HFF-Myc (cell line): ENCODE results near the gene CCDC9.
"Not testable (repeated sequence)": the region's sequence is repeated elsewhere in the genome, so short reads cannot be mapped to it uniquely, and the experiment has no call there.

ENCODE experiments used
- DNase-seq: peaks from one replicate; pipeline ENCODE4 v3.0.0-alpha.2; 2011; ENCODE audit warnings: low read depth; ENCODE audit errors: extremely low read depth
- H3K4me3 ChIP-seq: replicated peaks from 2 replicates; pipeline ENCODE4 v1.5.1; 2011; ENCODE audit warnings: low read depth, mild to moderate bottlenecking, control low read depth, low read length
- TF ChIP-seq, protein P1 (sequence below): IDR thresholded peaks from 2 replicates; pipeline ENCODE4 v1.5.1; 2012; ENCODE audit warnings: mild to moderate bottlenecking, low read depth, low read length, control low read depth; ENCODE audit errors: missing control alignments

Gene CCDC9

DNA sequence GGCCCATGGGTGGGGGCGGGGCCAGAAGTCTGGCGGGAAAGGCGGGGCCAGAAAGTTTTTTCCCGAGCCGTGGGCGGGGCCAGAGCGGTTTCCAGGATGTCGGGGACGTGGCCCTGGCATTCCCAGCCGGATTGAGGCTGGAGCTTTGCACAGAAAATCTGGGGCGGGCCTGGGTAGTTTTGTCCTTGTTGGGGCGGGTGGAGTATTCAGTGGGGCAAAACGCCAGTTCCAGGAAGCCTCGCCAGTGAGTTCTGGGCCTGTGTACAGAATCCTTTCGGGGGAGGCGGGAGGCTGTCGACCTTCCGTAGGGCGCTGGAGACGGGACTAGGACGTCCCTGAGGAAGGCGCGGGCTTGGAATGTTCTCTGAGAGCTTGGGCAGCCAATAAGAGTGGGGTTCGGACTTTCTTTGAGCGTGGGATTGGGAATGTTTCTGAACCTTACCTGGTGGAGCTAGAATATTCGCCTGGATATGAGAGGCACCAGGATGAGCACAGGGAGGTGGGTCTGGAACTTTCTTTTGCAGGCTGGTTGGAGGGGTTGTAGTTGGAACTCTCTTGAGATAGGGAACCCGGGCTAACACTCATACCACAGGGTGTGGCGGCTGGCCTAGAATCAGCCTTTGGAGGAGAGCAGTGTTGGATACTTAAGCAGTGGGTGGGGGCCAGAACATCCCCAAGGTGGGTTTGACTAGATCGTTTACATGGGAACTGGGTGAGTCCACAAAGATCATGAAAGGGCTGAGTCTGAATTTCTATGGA, 1.3 kb downstream of the CCDC9 start:
- no peak for DNase-seq
- TF ChIP-seq, protein P1, sequence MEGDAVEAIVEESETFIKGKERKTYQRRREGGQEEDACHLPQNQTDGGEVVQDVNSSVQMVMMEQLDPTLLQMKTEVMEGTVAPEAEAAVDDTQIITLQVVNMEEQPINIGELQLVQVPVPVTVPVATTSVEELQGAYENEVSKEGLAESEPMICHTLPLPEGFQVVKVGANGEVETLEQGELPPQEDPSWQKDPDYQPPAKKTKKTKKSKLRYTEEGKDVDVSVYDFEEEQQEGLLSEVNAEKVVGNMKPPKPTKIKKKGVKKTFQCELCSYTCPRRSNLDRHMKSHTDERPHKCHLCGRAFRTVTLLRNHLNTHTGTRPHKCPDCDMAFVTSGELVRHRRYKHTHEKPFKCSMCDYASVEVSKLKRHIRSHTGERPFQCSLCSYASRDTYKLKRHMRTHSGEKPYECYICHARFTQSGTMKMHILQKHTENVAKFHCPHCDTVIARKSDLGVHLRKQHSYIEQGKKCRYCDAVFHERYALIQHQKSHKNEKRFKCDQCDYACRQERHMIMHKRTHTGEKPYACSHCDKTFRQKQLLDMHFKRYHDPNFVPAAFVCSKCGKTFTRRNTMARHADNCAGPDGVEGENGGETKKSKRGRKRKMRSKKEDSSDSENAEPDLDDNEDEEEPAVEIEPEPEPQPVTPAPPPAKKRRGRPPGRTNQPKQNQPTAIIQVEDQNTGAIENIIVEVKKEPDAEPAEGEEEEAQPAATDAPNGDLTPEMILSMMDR, result no peak
- peak overlapping the region; percentile 61 for H3K4me3 ChIP-seq

DNA sequence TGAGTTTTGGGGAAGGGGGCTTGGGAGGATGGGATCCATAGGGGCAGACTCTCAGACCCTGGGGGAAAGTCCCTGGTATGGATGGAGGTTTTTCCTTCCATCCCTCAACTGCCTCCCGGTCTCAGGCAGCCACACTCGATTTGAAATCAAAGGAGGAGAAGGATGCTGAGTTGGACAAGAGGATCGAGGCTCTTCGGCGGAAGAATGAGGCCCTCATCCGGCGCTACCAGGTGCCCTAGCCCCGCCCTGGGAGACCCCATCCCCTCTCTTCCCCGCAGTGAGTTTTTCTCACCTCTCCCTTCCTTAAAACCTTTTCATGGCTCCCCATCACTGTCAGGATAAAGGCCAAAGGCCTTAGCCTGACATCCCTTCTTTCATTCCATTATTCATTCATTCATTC, 2.1 kb downstream of the CCDC9 start:
- H3K4me3 ChIP-seq, result peak overlapping the region; percentile 61
- TF ChIP-seq, protein P1, result no peak
- DNase-seq, result no peak

DNA sequence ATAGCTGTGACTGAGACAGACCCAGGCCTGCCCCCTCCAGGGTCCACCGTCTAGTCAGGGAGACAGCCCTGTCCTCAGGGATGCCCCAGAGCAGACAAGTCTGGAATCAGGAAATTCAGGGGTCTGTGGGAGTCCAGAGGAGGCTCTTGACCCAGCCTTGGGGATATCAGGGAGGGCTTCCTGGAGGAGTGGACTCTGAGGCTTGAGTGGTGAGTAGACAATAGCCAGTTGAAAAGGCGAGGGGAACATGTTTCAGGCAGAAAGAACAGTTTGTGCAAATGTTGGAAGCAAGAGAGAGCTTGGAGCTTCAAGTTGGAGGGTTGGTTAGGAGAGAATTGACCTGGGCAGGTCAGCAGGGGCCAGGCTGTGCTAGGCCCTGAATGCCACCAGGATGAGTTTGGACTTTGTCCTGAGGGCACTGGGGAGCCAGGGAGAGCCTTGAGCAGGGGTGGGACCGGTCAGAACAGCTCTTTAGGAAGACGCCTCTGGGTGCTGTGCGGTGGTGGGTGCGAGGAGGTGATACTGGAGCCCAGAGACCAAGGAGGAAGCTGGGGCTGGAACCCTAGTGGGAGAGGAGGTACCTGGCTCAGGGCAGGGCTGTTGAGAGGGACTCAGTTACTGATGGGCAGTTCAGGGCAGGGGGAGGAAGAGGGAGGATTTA, 2.7 kb downstream of the CCDC9 start:
- H3K4me3 ChIP-seq, result no peak overlapping the region
- no peak for DNase-seq
- TF ChIP-seq, protein P1, result no peak

DNA sequence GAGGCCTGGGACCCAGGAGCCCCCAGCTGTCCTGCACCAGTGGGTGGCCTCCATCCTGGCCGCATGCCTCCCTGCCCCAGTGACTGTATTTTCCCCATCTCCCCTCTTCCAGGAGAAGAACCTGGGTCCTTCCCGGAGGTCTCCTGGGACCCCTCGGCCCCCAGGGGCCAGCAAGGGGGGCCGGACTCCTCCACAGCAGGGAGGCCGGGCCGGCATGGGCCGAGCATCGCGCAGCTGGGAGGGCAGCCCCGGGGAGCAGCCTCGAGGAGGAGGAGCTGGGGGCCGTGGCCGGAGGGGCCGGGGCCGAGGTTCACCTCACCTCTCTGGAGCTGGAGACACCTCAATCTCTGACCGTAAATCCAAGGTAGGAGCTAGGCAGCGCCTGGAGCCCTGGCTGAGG, 4.2 kb downstream of the CCDC9 start:
- TF ChIP-seq, protein P1, result no peak
- H3K4me3 ChIP-seq, result no peak overlapping the region
- DNase-seq, result no peak

DNA sequence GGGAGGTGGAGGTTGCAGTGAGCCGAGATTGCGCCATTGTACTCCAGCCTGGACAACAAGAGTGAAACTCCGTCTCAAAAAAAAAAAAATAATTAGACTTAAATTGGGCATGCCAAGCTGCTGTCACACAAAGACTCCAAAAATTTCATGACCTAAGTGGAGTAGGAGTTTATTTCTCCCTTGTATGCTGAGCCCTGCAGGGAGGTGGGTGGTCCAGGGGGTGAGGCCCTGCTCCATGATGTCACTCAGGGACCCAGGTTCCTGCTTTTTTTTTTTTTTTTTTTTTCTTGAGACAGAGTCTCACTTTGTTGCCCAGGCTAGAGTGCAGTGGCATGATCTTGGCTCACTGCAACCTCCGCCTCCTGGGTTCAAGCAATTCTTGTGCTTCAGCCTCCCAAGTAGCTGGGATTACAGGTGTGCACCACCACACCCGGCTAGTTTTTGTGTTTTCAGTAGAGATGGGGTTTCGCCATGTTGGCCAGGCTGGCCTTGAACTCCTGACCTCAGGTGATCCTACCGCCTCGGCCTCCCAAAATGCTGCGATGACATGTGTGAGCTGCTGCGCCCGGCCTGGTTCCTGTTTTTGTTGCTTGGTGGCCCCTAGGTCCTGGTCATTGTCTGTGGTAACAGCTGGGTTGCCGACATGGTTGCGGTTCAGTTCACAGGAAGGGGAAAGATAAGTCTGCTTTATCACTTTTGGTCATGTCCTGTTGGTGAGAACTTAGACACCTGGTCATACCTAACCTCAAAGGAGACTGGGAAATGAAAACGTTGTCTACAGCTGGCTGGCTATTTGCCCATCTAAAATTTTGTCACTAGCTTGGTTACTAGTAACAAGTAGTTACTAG, 5.8 kb downstream of the CCDC9 start:
- H3K4me3 ChIP-seq, DNase-seq: not testable (repeated sequence)

DNA sequence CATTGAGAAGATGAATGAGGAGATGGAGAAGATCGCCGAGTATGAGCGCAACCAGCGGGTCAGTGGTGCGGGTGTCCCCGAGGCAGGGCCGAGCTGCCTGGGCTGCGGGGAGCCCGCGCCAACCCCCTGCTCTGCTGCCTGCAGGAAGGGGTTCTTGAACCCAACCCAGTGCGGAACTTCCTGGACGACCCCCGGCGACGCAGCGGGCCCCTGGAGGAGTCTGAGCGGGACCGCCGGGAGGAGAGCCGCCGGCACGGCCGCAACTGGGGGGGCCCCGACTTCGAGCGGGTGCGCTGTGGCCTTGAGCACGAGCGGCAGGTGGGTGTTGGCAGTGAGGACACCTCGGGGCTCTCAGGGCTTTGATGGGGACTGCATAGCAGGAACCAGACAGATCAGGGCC, 8.3 kb downstream of the CCDC9 start:
- DNase-seq, result no peak
- TF ChIP-seq, protein P1, result no peak
- no peak overlapping the region for H3K4me3 ChIP-seq
